Measurements from ENCODE around the gene SCAPER. TPM values are rescaled to one million over a fixed set of nuclear protein-coding genes. Genes with fewer than 3 reads are reported as not detected.

Gene SCAPER
- total RNA-seq, 1 experiment from 2014 or later, result 21.5 TPM

GRCh38 chr15:76324066-76324465 lies 581.1 kb downstream of the SCAPER start:
- intact Hi-C loops (cut with micrococcal nuclease; ENCODE audit: unreplicated experiment), result no loop called here
- H3K9me3 ChIP-seq (ENCODE audit: low read depth, low read length, poor library complexity, severe bottlenecking), result no peaks in the 10 kb centered on the region
- H3K4me3 ChIP-seq (ENCODE audit: low read depth, low read length, poor library complexity, severe bottlenecking), result no peak overlapping the region
- H3K4me1 ChIP-seq (ENCODE audit: insufficient read depth, low read length, poor library complexity, severe bottlenecking), result peaks cover 20% of the 10 kb centered on the region
- peaks cover 10% of the 10 kb centered on the region for H3K27me3 ChIP-seq (replicated peaks; ENCODE audit: insufficient read depth, low read depth, low read length, poor library complexity)
- H3K27ac ChIP-seq (ENCODE audit: low read depth, low read length, poor library complexity, severe bottlenecking), result no peak overlapping the region
- POLR2A ChIA-PET (ENCODE audit: low non-redundant PET), result no interaction called here
- DNase-seq (ENCODE audit: low spot score), result no peak
- TF ChIP-seq CTCF (conservative IDR thresholded peaks at IDR 0.05; ENCODE audit: low read depth, low read length), result no peak
- no peak for TF ChIP-seq EZH2 (IDR thresholded peaks at IDR 0.05; ENCODE audit: borderline replicate concordance, low read depth, low read length, poor library complexity, severe bottlenecking)
- CTCF ChIA-PET, result no interaction called here
- H3K36me3 ChIP-seq (ENCODE audit: insufficient read depth, low read length, poor library complexity, severe bottlenecking), result no peaks in the 10 kb centered on the region
- no TSS peak for BruUV-seq (replicated peaks)

- Histone ChIP-seq H3K27ac (ENCODE audit: low read depth, low read length, poor library complexity, severe bottlenecking) (no peak overlapping the region), H3K4me3 (ENCODE audit: low read depth, low read length, poor library complexity, severe bottlenecking) (no peak overlapping the region), H3K9me3 (ENCODE audit: low read depth, low read length, poor library complexity, severe bottlenecking) (no peaks in the 10 kb centered on the region), H3K36me3 (ENCODE audit: insufficient read depth, low read length, poor library complexity, severe bottlenecking) (no peaks in the 10 kb centered on the region), H3K4me1 (ENCODE audit: insufficient read depth, low read length, poor library complexity, severe bottlenecking) (peaks cover 20% of the 10 kb centered on the region), H3K27me3 (replicated peaks; ENCODE audit: insufficient read depth, low read depth, low read length, poor library complexity) (no peaks in the 10 kb centered on the region)
- no TSS peak for BruUV-seq (replicated peaks)
- intact Hi-C loops (cut with micrococcal nuclease; ENCODE audit: unreplicated experiment), result no loop called here
- CTCF ChIA-PET, result no interaction called here
- no peak for TF ChIP-seq CTCF (conservative IDR thresholded peaks at IDR 0.05; ENCODE audit: low read depth, low read length)
- TF ChIP-seq EZH2 (IDR thresholded peaks at IDR 0.05; ENCODE audit: borderline replicate concordance, low read depth, low read length, poor library complexity, severe bottlenecking), result no peak
- POLR2A ChIA-PET (ENCODE audit: low non-redundant PET), result no interaction called here
- no peak for DNase-seq (ENCODE audit: low spot score)
Observed at GRCh38 chr15:76321602-76322001, 583.5 kb downstream of the SCAPER start.

- POLR2A ChIA-PET (ENCODE audit: low non-redundant PET), result no interaction called here
- Histone ChIP-seq H3K27me3 (replicated peaks; ENCODE audit: insufficient read depth, low read depth, low read length, poor library complexity) (no peaks in the 10 kb centered on the region), H3K4me1 (ENCODE audit: insufficient read depth, low read length, poor library complexity, severe bottlenecking) (peaks cover 20% of the 10 kb centered on the region), H3K27ac (ENCODE audit: low read depth, low read length, poor library complexity, severe bottlenecking) (no peak overlapping the region), H3K9me3 (ENCODE audit: low read depth, low read length, poor library complexity, severe bottlenecking) (no peaks in the 10 kb centered on the region), H3K36me3 (ENCODE audit: insufficient read depth, low read length, poor library complexity, severe bottlenecking) (no peaks in the 10 kb centered on the region), H3K4me3 (ENCODE audit: low read depth, low read length, poor library complexity, severe bottlenecking) (no peak overlapping the region)
- DNase-seq (ENCODE audit: low spot score), result no peak
- CTCF ChIA-PET, result no interaction called here
- TF ChIP-seq EZH2 (IDR thresholded peaks at IDR 0.05; ENCODE audit: borderline replicate concordance, low read depth, low read length, poor library complexity, severe bottlenecking) (no peak), CTCF (conservative IDR thresholded peaks at IDR 0.05; ENCODE audit: low read depth, low read length) (no peak)
- intact Hi-C loops (cut with micrococcal nuclease; ENCODE audit: unreplicated experiment), result no loop called here
- BruUV-seq (replicated peaks), result no TSS peak
Observed at GRCh38 chr15:76321171-76321570, 584.0 kb downstream of the SCAPER start.
